Renal cortex interstitium (tissue), 11 donors: ENCODE data around the gene UBXN6. TPM values are rescaled to one million over a fixed set of nuclear protein-coding genes. Genes with fewer than 3 reads are reported as not detected.

Experiments used
- DNase-seq, 11 donors: peaks; one replicate each; pipeline ENCODE4 v3.0.0-alpha.2; 2013; ENCODE audit warnings: low read depth in 9 of 11, low spot score in 4 of 11; ENCODE audit errors: extremely low read depth in 1 of 11
- polyA plus RNA-seq, 3 donors: library from polyadenylated mRNA; unstranded; fragments of 120-200 nt; gene quantifications; one replicate each; pipeline ENCODE4 v1.2.1, GENCODE V29; 2013; ENCODE audit not compliant: insufficient read length in 3 of 3

UBXN6 gene
- polyA plus RNA-seq, 3 donors, result 84.9 to 107 (median 99.6) TPM

- DNase-seq, result peak in 6 of 11 donors; percentile 36 to 57 (median 42)
These were observed 27.8 kb downstream of the UBXN6 start for GRCh38 chr19:4429771-4430171.

DNA sequence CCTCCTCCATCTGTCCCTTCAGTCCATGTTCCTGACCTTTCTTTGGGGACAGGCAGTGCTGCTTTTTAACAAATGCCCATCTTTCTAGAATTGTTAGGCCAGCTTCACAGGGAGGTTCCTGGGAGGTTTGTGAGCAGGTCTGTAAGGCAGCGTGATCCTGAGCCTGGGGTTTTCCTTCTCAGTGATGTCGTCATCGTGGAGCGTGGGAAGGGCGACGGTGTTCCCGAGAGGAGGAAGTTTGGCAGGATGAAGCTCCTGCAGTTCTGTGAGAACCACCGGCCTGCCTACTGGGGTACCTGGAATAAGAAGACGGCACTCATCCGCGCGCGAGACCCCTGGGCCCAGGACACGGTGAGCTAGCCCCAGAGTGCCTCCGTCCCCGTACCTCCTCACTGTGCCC, 28.3 kb downstream of the UBXN6 start:
- no peak for DNase-seq

DNA sequence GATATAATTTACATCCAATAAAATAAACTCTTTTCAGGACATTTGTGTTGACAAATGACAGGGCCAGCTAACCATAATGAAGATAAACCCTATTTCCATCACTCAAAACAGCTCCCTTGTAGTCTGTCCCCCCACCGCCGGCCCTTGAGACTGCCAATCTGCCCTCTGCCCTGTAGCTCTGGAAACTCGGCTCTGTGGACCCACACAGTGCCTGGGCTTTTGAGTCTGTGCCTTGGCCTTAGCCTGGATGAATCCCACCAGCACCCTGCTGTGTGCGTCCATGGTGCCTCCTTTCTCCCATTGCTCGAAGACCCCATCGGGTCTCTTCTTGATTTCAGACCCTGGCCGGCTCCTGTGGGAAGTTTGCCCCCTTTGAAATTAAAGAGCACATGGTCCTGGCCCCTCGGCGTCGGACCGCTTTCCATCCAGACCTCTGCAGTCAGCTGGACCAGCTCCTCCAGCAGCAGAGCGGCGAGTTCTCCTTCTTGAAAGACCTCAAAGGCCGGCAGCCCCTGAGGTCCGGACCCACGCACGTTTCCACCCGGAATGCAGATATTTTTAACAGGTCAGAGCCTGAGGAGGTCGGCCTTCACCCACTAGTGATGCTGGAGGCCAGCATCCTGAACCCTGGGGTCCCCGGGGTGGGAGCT, 29.1 kb downstream of the UBXN6 start:
- no peak for DNase-seq

- no peak for DNase-seq
These were observed 32.1 kb downstream of the UBXN6 start for GRCh38 chr19:4425537-4425936.

DNA sequence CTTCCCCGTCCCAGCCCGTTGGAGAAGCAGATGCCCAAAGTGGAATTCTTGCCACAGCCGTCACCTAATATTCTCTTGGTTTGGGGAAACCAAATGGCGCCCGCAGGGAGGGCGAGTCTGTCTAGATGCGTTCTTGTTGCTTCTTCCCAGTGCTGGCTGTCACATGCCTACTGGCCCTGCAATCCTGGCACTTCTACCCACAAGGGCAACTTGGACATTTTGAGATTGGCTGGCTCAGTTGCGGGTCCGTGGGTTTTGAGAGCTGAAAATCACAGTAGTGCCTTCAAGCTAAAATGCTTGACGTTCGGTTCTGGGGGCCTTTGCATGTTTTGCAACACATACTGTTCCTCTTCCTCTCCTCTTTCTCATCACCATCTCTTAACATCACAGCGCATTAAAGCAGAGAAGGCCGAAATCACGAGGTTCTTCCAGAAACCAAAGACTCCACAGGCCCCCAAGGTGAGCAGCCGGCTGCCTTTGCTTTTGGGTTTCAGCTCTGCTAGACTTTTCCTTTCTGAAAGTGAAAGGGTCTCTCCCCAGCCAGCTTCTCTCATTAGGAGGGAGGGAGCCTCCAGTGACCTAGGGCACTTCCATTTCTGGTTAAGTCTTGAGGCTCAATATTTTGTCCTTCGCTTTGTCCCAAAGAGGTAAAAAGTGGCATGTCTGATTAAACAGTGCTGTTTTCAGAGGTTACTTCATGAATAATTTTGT, 34.0 kb downstream of the UBXN6 start:
- no peak for DNase-seq

- no peak for DNase-seq
These were observed 41.3 kb downstream of the UBXN6 start for GRCh38 chr19:4416268-4416667.

GRCh38 chr19:4415352-4415751, 42.2 kb downstream of the UBXN6 start:
- DNase-seq, result no peak

DNA sequence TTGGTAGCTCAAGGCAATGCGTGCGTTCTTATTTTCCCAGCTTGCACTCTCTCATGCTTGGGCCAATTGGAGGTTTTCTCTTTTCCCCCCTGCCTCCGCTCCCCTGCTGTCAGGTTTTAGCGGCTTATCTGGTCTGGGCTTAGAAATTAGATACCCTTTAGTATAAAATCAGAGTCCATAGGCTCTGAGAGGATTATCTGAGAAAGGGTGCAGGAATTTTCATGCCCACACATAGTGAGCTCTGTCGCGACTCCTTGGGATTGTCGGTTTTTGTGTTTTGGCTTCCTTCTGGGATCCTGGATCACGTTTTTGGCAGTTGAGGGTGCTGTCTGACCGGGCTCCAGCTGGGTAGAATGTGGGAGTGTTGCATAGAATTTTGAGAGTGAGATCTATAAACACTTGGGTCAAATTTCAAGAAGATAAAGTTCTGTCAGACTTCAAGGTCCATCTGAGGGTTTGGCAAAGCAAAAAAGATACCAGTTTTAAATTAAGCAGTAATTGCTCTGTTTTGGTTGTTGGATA, 42.7 kb downstream of the UBXN6 start:
- DNase-seq, result no peak

DNA sequence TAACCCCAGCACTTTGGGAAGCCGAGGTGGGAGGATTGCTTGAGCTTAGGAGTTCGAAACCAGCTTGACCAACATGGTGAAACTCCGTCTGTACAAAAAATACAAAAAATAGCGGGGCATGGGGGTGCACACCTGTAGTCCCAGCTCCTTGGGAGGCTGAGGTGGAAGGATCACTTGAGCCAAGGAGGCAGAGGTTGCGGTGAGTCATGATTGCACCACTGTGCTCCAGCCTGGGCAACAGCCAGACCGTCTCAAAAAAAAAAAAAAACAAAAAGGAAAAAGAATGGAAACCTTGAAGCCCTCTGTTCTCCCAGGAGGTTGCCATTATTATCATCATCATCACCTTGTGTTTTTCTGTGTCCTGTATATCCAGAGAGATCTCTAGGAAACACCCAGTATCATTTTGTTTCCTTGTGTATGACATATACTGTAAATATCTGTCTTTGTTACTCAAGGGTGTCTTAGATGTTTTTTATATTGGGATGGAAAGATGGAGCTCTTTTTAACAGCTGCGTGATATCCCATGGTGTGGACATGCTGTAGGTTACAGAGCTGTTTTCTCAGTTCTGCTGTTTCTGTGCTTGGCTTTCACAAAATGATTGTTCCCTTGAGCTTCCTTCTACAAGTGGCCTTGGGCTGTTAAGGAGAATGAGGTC, 43.3 kb downstream of the UBXN6 start:
- no peak for DNase-seq

- DNase-seq, result no peak
These were observed 44.0 kb downstream of the UBXN6 start for GRCh38 chr19:4413588-4413987.

DNA sequence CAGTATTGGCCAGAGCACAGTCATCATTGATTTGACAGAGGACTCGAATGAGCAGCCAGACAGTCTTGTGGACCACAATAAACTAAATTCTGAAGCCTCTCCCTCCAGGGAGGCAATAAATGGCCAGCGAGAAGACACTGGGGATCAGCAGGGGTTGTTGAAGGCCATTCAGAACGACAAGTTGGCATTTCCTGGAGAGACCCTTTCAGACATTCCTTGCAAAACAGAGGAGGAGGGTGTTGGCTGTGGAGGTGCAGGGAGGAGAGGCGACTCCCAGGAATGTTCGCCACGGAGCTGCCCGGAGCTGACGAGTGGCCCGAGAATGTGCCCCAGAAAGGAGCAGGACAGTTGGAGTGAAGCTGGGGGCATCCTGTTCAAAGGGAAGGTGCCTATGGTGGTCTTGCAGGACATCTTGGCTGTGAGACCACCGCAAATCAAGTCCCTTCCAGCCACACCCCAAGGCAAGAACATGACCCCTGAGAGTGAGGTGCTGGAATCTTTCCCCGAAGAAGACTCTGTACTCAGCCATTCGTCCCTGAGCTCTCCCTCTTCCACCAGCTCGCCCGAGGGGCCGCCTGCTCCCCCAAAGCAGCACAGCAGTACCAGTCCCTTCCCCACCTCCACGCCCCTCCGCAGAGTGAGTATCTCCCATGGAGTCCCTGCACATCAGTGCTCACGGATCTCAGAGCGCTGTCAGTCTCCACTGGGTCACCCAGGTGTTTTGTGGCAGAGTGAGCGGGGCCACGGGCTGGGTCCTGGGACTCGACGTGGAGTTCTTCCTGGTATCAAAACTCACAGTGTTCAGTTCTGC, 48.3 kb downstream of the UBXN6 start:
- DNase-seq, result no peak

GRCh38 chr19:4406626-4407025, 51.0 kb downstream of the UBXN6 start:
- no peak for DNase-seq

- no peak for DNase-seq
These were observed 51.6 kb downstream of the UBXN6 start for GRCh38 chr19:4405977-4406376.

DNA sequence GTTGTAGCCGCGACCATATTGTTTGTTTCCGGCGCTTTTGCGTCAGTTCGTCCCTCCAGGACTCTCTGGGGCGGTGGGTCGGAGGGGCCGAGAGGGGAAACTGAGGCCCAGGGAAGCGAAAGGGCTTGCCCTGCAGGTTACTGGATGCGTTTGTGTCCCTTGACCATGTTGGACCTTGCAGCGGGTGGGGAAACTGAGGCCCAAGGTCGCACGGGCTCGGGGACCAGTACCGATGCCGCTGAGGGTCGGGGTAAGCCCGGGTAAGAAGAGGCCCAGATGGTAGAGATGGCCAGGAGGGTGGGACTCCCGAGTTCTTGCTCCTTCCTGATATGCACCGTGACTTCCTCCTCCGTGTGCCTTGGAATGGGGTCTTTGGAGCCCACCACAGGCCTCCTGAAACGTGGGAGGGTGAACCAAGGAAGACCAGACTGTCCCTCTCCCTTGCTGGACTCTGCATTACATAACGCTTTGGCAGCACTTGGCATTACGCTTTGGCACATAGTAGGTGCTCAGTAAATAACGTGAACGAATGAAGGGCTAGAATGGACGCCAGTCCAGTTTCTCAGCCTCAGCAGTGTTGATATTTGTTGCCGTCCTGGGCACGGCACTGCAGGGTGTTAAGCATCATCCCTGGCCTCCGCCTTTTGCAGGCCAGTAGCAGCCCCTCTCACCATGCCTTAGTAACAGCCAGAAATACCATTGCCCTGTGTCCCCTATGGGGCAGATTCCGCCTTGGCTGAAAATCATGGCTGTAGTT, 54.4 kb downstream of the UBXN6 start:
- DNase-seq, result no peak

DNA sequence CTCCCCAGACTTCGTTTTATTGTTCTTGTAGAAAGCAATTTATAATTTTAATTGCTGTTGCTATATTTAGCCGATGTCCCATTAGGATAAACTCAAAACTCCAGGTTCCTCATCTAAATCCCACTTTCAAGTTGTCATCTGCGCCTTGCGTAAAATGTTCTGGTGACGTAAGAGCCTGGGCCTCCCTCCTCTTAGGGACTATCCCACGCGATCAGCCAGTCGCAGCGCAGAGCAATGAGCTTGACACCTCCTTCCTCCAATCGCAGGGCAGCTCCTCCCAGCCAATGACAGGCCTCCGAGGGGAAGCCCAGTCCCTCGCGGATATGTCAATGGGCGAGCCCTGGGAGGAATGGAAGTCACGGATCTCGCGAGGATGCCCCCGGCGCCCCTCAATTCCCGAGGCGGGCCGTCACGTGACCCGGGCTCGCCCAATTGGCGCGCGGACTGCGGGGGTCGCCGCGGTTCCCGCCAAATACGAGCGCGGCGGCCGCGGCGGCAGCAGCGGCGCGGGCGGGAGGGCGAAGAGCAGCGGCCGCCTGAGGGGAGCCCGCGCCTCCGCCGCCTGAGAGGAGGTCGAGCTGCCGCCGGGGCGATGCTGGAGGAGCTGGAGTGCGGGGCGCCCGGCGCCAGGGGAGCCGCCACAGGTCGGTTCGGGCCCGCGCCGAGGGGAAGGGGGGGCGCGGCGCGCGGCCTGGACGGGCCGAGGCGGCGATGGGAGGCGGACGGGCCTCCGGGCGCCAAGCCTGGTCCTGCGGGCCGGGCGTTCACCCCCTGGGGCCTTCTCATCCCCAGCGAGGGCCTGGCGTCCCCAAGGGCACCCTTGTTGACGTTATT, 55.2 kb downstream of the UBXN6 start, which contains the start of gene CHAF1A:
Gene CHAF1A, plus strand, starts transcription at position 470 of the 834 bp plus-strand sequence. Its CDS starts 123 bp downstream, at position 593.
- peak; percentile 95 to 100 (median 99) for DNase-seq

DNA sequence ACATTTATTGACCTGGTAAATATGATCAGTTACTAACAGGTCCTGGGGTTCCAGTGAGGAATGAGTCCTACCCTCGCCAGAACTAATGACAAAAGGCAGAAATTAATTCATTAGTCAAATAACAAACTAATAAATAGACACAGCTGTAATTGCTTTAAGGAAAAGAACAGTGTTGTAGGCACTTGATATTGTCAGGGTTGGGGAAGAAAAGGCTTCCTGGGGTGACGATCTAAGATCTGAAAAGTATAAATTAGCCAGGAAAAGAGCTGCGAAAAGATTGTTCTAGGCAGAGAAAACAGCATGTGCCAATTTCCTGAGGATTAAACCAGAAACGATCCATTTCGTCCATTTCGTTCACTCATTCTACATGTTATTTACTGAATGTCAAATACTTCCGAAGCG, 55.8 kb downstream of the UBXN6 start:
- DNase-seq, result no peak

GRCh38 chr19:4400135-4400936, 57.3 kb downstream of the UBXN6 start, which contains the start of gene SH3GL1:
TSS of gene SH3GL1 (minus strand) at chr19:4400547. CDS start at chr19:4400368, 179 bp downstream.
- DNase-seq, result peak; percentile 72 to 92 (median 87)
